SHP77 (cell line): ENCODE results near the gene THEM5.

Experiments used
- DNase-seq, 2 experiments: peaks; one replicate each; lab custom pipeline; 2025; lab: John Stamatoyannopoulos, UW

The THEM5 gene

GRCh38 chr1:151800830-151801229 lies 52.7 kb downstream of the THEM5 start:
- DNase-seq, result no peak

DNA sequence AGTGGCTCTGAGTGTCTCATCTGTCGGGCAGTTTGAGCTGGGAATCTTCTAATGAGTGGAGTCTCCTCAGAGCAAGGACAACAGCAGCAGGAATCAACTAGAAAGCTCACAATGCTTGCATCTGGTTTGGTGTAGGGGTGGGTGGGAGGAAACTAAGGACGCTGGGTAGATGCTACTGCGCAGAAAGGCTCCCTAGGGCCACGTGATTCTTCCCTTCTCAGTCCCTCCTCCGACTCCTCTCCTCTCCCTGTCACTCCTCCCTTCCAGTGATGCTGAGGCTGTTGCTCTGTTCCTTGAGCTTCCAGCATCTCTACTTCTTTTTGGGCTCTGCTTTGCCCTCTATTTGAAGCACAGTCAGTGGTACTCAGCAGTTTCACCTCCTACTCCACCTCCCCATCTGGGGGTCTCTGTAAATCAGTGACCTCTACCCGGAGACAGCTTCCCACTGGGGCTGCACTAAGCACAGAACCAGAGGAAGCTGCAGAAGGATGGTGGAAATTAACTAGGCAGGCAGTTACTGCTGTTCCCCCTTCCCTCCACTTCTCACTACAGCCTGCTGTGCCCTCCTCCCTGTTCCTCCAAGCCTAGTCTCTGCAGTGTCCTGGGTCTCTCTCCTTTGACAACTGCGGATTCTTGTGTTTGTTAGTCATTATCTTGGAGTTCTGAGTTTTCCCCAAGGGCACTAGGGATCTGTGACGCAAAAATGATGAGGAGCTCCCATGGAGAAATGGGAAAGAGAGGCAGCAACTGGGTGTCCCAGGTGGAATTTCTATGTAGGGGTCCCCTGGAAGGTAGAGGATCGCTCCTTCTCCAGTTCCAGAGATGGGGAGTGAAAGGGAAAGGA lies 54.1 kb downstream of the THEM5 start:
- DNase-seq, result no peak

- DNase-seq, result no peak
Observed at GRCh38 chr1:151798571-151798970, 54.9 kb downstream of the THEM5 start.
